AG20443 (cell line): Measurements from ENCODE around the gene SNN.

ENCODE experiments used
- DNase-seq: peaks from one replicate; pipeline ENCODE4 v3.0.0; 2012; ENCODE audit warnings: low spot score, mixed read lengths

The SNN gene

DNA sequence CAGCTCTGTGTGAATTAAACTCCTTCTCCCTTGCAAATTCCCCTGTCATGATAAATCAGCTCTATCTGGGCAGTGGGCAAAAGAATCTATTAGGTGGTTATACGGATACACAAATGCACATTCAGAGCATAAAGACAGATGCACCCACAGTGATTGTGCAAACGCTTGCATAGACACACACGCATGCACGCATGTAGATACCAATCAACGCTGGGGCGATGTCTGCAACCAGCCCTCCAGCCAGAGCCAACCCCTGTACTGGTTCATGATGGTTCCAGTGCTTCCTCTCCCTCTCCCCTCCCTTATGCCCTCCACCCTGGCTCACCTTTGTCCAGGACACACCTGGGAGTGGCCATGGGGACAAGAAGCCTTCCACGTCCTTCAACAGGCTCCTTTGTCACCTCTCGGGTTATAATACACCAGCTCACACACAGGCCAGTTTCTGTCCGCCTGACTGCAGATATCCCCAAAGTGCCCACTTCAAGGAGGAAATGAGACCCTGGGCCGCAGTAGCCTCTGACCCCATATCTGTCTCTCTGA, 33.1 kb upstream of the SNN start:
- no peak for DNase-seq

DNA sequence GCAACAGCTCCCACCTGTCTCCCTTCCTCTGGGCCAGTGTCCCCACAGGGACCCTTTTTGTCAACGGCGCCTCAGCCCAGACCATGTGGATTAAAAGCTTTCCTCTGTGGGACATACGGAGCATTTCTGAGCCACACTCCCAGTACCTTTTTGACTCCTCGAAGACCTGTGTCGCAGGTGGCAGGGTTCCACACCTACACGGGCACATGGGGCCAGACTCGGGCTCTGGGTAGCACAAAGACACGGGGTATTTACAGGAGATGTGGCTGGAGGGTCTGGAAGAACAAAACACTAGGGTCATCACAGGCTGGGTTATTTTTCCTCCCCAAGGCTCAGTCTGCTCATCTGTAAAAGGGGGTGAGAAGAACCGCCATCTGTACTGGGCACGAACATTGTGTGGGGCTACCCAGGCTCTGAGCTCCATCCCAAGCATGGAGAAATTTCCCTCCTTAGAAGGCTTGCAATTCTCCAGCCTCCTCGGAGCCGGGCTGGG, 32.5 kb upstream of the SNN start:
- no peak for DNase-seq

DNA sequence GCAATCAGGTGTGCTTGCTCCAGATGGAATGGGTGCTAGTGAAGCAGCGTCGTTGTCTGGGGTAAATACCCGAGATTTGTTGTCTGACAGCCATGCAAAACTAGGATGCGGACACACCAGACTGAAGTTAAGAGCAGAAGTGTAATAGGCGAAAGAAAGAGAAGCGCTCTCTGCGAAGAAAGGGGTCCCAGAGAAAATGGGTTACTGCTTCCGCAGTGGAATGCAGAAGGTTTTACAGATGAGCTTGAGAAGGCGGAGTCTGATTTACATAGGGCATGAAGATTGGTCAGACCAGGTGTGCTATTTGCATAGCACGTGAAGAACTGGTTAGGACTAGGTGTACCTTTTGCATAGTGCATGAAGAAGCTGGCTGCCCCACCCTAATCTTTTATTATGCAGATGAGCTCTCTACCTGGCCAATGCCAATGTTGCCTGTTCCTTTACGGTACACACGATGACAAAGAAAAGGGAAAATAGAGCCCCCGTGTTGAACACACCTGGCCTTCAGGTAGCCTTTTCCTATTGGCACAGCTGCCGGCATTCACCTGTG, 32.0 kb upstream of the SNN start:
- DNase-seq, result no peak

DNA sequence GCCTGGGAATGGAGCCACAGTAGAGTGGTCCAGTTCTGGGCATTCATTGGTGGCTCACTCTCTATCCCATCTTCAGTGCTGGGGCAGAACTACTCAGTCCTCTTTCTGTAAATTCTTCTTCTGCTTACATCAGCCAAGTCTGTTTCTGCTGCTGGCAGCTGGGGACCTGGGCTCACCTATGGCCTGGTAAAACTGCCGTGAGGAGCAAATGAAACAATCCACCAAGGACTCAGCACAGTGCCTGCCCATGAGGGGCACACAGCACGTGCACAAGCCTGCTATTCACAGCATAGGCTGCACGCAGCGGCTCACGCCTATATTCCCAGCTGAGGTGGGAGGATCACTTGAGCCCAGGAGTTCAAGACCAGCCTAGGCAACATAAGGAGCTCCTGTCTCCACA, 30.9 kb upstream of the SNN start:
- no peak for DNase-seq

DNA sequence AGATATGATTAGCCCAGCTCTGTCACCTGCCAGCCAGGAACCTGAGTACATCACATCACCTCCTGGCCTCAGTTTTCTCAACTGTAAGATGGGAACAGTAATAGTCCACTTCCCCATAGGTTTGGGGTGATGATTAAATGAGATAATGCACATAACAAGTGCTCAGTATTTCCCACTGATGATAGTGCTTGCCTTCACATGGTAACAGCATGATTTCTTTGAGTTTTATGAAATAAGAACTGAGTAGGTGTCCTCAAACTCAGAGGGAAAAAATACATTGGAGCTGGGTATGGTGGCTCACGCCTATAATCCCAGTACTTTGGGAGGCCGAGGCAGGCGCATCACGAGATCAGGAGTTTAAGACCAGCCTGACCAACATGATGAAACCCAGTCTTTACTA, 30.1 kb upstream of the SNN start:
- no peak for DNase-seq

DNA sequence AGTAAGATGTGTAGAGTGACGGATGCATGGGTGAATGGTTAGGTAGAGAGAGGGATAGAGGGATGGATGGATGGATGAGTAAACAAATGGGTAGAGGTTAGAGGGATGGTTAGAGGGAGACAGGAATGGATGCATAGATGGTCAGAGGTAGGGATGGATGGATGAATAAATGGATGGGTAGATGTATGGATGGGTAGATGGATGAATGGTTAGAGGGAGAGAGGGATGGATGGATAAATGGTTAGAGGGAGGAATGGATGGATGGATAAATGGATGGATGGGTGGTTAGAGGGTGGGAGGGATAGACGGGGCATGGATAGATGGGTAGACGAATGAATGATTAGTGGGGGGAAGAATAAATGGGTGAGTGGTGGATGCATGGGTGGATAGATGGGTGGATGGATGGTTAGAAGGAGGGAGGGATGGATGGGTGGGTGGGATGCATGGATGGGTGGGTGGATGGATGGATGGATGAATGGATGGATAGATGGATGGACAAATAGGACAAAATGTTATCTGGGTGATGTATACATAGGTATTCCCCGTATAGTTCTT, 29.2 kb upstream of the SNN start:
- DNase-seq, result no peak

DNA sequence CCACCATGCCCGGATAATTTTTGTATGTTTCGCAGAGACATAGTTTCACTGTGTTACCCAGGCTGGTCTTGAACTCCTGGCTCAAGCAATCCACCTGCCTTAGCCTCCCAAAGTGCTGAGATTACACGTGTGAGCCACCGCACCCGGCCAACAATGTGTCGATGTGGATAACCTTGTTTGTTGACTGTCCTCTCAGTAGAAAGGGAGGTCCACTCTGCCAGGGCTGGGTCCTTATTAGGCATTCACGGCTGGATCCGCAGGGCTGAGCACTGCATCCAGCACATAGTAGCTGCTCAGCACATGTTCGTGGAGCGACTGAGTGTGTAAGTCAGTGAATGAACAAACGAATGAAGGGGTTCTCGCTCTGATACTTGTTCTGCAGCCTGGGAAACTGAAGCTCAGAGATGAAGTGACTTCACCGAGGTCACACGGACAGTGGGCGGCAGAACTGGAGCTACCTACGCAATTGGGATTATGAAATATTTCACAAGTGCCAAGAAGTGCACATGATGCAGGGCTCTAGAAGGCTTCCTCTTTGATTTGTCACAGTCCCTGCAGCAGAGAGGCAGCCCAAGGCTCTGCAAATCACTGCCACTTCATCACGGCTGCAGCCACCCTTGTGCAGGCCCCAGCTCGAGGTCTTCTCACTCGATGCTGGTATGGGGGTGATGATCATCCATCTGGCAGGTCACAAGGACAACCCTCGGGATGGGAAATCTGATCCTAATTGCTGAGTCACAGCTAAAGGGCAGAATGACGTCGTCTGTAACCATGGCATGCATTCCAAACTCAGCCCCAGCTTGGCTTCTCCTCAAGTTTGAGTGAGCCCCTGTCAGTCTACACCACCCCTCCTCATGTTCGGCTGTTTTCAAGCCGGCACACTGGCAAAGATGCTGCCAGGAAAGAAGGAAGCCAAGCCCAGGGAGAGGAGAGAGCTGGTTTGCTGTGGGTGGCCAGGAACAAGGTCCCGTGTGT, 28.0 kb upstream of the SNN start:
- peak; percentile 90 for DNase-seq

DNA sequence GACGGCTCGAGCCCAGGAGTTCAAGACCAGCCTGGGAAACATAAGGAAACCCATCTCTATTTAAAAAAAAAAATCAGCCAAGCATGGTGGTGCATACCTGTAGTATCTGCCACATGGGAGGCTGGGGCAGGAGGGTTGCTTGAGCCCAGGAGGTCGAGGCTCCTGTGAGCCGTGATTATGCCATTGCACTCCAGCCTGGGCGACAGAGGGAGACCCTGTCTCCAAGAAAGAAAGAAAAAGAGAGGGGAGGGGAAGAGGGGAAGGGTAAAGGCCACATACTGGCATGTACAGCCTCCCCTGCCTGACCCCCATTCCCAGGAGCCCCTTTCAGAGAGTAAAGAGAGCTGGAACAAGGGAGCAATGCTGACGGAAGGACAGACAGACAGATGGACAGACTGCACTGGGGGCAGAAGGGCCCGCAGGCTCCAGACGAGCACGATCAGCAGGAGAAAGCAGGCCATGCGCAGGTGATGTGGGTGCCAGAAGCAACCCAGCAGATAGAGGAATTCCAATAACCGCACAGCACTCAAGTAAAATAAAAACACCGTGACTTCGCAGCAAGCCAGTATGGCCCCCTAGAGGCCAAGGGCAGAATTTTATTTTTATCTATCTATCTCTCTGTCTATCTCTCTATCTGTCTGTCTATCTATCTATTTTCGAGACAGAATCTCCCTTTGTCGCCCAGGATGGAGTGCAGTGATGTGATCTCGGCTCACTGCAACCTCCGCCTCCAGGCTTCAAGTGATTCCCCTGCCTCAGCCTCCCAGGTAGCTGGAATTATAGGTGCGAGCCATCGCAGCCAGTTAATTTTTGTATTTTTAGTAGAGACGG, 27.1 kb upstream of the SNN start:
- peak; percentile 82 for DNase-seq

DNA sequence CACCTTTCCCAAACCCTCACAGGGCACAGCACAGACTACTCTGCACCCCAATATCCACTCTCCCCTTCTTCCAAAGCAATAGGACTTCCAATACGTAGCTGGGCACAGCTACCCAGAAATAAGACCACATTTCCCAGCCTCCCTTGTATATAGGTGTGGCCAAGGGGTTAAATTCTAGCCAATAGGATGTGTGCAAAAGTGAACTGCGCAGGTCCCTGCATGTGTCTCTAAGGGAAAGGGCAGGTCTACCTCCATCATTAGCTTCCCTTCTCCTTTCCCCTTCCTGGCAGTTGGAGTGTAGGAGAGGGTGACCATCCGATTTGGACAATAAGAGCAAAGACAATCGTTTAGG, 25.5 kb upstream of the SNN start:
- no peak for DNase-seq

DNA sequence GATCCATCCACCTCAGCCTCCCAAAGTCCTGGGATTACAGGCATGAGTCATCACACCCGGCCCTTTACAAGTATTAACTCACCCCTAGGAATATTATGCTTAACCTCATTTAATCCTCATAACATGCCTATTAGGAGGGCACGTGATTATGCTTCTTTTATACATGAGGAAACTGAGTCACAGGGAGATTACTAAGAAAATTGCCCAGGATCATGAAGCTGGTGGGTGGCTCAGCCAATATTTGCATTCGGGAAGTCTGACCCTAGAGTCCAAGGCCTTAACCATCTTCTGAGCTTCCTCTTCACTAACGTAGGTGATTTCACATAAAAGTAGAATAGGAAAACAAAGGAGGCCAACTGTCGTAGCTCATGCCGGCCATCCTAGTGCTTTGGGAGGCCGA, 19.0 kb upstream of the SNN start:
- DNase-seq, result no peak

DNA sequence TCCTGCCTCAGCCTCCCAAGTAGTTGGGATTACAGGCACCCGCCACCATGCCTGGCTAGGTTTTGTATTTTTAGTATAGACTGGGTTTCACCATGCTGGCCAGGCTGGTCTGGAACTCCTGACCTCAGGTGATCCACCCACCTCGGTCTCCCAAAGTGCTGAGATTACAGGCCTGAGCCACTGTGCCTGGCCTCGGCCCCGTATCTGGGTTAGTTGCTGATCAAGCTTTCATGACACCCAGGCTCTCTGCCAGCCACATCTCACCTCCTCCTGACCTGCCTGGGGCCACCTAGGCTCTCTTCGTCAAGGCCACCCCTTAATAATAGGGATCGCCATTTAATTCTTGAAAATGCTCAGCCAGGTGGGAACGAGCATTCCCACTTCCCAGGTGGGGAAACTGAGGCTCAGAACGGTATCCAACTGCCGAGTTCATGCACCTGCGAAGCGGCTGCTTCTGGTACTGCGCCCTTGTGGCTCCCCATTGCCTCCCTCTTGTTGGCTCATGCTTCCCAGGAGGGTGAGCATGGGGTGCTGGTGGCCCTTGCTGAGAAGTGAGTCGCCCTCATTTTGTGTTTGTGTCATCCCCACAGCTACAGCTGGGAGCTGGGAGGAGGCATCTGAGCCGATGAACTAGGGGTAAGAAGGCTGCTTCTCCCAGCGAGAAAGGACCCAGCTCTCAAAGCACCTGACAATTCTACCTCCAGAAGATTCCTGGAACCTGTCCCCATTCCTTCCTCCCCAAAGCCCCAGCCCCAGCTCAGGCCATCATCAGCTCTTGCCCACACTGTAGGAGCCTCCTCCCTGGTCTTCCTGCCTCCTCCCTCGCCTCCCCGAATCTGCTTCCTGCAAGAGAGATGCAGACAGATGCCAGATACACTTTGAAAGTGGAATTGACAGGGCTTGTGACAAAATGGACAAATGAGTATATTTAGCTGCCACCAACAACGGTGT, 17.3 kb upstream of the SNN start:
- DNase-seq, result no peak

DNA sequence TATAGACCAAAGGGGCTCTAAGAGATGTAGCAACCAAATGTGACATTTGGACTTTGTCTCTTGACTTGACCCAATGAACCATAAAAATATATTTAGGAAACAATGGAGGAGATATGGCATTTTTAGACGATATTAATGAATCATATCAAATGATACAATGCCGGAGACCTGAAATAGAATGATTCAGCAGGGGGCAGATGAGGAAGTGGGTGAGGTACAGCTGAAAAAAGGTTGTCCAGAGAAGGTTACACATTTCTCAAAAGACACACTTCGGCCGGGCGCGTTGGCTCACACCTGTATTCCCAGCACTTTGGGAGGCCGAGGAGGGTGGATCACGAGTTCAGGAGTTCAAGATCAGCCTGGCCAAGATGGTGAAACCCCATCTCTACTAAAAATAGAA, 16.5 kb upstream of the SNN start:
- DNase-seq, result no peak

DNA sequence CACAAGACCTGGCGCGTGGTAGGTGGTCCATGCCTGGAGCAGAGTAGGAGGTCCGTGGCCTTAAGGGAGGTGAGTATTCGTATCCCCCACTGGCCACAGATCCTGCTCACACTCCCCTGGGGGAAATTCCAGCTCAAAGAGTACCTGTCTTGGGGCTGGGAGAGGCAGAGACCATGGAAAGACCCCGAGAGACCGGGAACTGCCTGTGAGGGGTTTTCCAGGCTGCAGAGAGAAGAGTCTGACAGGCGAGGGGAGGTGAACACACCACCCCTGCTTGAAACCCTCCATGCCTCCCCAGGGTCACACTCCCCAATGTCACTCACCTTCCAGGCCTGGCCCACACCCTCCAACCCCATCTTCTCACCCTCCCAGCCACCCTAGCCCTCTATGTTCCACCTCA, 12.6 kb upstream of the SNN start:
- DNase-seq, result no peak

DNA sequence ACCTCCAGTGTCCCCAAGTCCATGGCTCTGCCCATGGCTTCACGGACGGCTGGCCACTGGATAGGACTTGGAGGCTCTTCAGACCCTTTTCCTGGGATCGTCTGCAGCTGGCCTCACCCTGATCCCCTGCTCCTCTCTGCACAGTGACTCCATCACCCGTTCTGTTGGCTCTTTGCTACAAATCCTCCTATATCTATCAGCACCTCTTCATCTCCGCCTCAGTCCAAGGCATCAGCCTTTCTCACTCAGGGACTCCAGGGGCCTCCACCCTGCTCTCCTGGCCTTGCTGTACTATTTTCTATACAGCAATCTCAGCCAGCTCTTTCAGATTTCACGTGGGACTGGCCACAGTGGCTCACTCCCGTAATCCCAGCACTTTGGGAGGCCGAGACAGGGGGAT, 10.7 kb upstream of the SNN start:
- no peak for DNase-seq

DNA sequence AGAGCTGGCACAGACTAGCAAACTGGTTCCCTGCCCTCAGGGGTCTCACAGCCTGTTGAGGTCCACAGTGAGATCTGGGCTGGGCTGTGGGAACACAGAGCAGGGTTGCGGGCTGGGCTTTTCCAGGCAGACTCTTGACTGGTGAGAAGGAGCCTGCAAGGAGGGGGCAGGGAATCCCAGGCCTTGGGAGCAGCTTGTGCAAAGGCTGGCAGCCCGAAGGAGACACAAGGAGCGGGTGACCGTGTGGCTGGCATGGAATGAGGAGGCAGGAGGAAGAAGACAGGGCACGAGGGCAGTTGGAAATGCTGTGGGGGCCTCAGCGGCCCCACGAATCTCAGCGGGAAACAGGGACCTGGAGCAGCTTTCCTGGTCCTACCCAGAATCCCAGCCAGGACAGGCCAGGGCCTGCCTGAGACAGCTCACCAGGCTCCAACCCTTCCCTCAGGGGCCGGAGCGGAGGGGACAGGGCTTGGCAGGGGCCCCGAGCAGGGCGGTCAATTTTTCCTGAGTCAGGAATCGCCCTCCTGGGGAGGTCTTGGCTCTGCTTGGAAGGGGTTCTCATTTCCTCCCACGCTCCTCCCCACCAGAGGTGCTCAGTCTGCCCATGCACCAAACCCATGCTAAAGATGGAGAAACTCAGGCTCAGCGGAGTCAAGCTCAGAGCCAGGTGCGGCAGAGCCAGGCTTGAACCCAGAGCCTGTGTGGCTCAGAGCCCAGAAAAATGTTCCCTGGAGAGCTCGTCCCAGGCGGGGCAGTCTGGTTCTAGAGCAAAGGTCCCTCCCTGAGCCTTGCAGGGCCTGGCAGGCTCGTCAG, 9.2 kb upstream of the SNN start:
- no peak for DNase-seq

DNA sequence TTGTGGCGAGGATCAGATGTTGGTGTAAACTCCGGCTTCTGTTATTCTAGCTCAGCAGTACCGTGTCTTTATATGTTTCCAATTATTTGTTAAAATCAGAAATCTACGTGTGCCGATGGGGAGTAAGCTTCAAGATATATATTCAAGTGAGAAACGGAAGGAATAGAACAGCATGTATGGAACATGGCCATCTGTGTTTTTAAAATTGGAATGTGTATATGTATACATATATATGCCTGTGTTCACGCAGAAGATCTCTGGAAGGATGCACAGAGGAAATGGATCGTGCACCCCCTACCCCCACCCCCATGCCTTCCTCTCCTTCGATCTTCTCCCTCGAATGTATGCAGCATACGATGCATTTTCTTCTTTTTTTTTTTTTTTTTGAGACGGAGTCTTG, 7.7 kb upstream of the SNN start:
- DNase-seq, result no peak

DNA sequence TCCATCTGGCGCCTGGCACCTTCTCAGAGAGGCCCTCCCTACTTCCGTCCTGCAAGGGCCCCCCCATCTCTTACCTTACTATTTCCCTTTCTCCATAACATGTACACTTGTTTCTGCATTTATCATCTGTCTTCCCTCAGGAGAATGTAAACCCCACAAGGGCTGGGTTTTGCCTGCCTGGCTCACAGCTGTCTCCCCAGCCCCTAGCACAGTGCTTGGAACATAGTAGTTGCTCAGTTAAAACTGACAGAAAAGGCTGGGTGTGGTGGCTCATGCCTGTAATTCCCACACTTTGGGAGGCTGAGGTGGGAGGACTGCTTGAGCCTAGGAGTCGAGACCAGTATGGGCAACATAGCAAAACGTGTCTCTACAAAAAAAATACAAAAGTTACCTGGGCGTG, 5.7 kb upstream of the SNN start:
- no peak for DNase-seq

DNA sequence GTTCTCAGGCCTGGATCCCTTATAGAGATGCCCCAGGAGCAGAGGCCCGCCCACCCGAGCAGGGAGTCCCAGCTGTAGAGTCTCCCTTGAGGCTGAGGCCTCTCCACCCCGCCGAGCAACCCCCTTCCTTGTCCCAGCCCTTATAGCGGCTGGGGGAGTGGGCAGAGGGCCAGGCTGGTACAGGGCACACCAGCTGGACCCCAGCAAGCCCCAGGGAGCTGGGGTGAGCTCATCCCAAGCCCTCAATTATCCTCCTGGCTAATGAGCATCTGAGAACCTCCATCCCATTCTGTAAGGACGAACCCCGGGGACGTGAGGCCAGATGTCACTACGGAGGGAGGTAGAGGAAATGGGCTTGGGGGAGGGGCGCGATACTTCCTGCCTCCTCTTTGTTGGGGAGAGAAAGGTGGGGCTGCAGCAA, 3.2 kb upstream of the SNN start:
- DNase-seq, result no peak

DNA sequence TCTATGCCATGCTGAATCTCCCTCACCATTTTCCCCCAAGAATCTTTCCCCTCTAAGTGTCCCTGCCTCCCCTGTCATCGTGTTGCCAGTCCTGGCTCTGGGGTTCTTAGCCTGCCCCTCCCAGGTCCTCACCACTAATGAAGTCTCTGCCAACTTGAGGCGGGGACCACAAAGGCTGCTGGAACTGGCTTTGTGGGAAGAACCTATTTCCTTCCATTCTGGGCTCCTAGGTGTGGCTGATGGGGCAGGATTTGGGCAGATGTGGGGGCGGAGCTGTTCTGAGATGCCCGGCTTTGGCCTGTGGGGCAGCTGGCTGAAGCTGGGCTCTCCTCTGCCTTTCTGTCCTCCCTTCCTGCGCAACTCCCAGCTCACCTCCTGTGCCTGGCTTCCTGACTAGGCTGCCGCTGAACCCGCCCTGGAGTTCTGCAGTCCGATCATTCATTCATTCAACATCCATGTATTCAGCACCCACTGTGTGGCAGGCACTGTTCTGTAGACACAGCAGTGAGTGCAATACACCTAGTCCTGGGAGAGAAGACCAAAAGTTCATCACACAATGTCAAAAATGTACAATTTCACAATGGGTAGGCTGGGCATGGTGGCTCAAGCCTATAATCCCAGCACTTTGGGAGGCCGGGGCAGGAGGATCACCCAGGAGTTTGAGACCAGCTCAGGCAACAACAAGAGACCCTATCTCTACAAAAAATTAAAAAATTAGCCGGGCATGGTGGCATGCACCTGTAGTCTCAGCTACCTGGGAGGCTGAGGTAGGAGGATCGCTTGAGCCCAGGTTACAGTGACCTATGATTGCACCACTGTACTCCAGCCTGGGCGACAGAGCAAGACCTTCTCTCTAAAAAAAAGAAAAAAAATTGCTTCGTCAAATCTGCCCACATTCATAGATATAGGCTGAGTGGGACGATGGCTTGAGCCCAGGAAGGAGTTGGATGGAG, 1.9 kb upstream of the SNN start:
- DNase-seq, result no peak
